Left lung (tissue), 10 donors: ENCODE measurements around the gene TRIM72. TPM values are rescaled to one million over a fixed set of nuclear protein-coding genes. Genes with fewer than 3 reads are reported as not detected.

ENCODE experiments used
- ATAC-seq: fragments of 200-7000 bp; cut with Tn5 transposase; one replicate; pipeline ENCODE4 v1.9.1; 2020; ENCODE audit warnings: moderate library complexity
- DNase-seq, 4 donors: peaks; one replicate each; pipeline ENCODE4 v3.0.0-alpha.2; 2013 to 2020
- H3K27ac ChIP-seq, 2 donors: fragments of 200-600 bp; sonication (generic) in 1 of 2; one replicate each; pipeline versions ENCODE4 v1.5.0 to v1.8.0; 2020 to 2021
- H3K27me3 ChIP-seq, 2 donors: fragments of 200-600 bp; sonication (generic) in 1 of 2; one replicate each; pipeline versions ENCODE4 v1.5.0 to v1.8.0; 2020 to 2021
- H3K36me3 ChIP-seq, 2 donors: fragments of 200-600 bp; sonication (generic) in 1 of 2; one replicate each; pipeline versions ENCODE4 v1.5.0 to v1.8.0; 2020 to 2021
- H3K4me1 ChIP-seq, 2 donors: fragments of 200-600 bp; one replicate each; pipeline ENCODE4 v1.8.0; 2021
- H3K4me3 ChIP-seq, 2 donors: fragments of 200-600 bp; sonication (generic) in 1 of 2; one replicate each; pipeline versions ENCODE4 v1.5.0 to v1.8.0; 2020 to 2021; ENCODE audit warnings: mild to moderate bottlenecking in 1 of 2
- H3K9me3 ChIP-seq, 2 donors: fragments of 200-600 bp; sonication (generic) in 1 of 2; one replicate each; pipeline versions ENCODE4 v1.5.0 to v1.8.0; 2020 to 2021
- intact Hi-C, 2 donors: fragments of 100-400 bp; cut with DNase I; formaldehyde crosslinking; loops; one replicate each; pipeline versions ENCODE4 v1.11.2 to v1.14.2; 2022
- polyA plus RNA-seq, 6 donors: library from polyadenylated mRNA; unstranded; fragments of 120-200 nt; gene quantifications; one replicate each; pipeline ENCODE4 v1.2.1, GENCODE V29; 2013; ENCODE audit not compliant: insufficient read length in 6 of 6
- total RNA-seq, 2 donors: library from RNA; stranded (reverse); fragmentation: NEBNext Ultra II Directional; extraction: Animal tissue kit (Norgen Biotek cat#: 25700); gene quantifications; one replicate each; pipeline ENCODE4 v1.2.1, GENCODE V29; 2021
- TF ChIP-seq, protein P1 (sequence below), 2 donors: fragments of 200-600 bp; sonication (generic) in 1 of 2; IDR thresholded peaks; one replicate each; pipeline versions ENCODE4 v1.5.0 to v1.8.0; 2021; ENCODE audit warnings: antibody characterized with exemption in 2 of 2
- donor health status: DM: no; HTN: yes; CAD: no.
- donor health status: DM: no; HTN: no; CAD: no.

Gene TRIM72
- total and polyA plus RNA-seq, 8 donors, result 0.06 to 0.24 (median 0.17) TPM

DNA sequence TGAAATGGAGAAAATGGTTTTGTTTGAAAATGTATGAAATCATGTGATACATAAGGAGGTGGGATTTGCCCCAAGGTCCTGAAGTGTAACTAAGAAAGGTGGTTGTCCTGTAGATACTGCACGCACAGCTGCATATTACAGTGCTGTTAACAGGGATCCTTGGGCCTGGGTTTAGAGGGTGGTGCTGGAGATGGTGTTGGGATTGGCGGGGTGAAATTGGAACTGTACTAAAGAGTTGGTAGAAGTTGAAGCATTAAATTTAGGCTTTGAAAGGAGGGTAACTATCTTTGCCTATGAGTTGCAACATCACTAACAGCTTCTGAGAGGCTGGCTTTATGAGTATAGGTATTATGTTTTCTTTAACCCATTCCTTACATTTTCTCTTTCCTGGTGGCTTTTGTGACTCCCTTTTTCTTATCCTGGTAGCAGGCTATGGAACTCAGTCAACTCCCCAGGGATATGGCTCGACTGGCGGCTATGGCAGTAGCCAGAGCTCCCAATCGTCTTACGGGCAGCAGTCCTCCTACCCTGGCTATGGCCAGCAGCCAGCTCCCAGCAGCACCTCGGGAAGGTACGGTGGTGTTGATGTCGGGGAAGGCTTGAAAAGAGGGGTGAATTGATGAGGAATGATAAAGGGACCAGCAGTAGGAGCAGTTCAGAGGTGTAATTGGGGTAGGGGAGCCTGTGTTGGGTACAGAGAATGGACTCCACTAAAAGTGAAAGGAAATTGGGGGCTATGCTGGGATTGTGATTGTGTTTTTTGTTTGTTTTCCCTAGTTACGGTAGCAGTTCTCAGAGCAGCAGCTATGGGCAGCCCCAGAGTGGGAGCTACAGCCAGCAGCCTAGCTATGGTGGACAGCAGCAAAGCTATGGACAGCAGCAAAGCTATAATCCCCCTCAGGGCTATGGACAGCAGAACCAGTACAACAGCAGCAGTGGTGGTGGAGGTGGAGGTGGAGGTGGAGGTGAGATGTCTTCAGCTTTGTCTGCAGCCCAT is 30.2 kb upstream of the TRIM72 start:
- H3K4me1 ChIP-seq, result peaks cover 21 to 65% of the 10 kb centered on the region in 2 donors
- TF ChIP-seq, protein P1, sequence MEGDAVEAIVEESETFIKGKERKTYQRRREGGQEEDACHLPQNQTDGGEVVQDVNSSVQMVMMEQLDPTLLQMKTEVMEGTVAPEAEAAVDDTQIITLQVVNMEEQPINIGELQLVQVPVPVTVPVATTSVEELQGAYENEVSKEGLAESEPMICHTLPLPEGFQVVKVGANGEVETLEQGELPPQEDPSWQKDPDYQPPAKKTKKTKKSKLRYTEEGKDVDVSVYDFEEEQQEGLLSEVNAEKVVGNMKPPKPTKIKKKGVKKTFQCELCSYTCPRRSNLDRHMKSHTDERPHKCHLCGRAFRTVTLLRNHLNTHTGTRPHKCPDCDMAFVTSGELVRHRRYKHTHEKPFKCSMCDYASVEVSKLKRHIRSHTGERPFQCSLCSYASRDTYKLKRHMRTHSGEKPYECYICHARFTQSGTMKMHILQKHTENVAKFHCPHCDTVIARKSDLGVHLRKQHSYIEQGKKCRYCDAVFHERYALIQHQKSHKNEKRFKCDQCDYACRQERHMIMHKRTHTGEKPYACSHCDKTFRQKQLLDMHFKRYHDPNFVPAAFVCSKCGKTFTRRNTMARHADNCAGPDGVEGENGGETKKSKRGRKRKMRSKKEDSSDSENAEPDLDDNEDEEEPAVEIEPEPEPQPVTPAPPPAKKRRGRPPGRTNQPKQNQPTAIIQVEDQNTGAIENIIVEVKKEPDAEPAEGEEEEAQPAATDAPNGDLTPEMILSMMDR (IDR thresholded peaks at IDR 0.05), result no peak

DNA sequence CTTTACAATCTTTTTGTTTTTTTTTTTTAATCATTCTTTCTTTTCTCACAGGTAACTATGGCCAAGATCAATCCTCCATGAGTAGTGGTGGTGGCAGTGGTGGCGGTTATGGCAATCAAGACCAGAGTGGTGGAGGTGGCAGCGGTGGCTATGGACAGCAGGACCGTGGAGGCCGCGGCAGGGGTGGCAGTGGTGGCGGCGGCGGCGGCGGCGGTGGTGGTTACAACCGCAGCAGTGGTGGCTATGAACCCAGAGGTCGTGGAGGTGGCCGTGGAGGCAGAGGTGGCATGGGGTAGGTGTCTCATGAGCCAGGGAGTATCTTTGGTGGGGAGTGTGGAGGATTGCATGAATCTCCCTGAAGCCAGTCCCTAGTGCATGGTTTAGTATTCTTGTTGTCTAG is 29.0 kb upstream of the TRIM72 start:
- Histone ChIP-seq H3K27me3 (no peaks in the 10 kb centered on the region), H3K4me1 (peaks cover 21 to 62% of the 10 kb centered on the region in 2 donors), H3K9me3 (no peaks in the 10 kb centered on the region), H3K4me3 (no peak overlapping the region), H3K36me3 (peaks cover 5 to 79% of the 10 kb centered on the region in 2 donors), H3K27ac (peak overlapping the region in 1 of 2 donors; percentile 74)
- intact Hi-C loops, result no loop called here
- ATAC-seq (no peak), DNase-seq (no peak)
- TF ChIP-seq, protein P1 (IDR thresholded peaks at IDR 0.05), result no peak

More for the DNA sequence above, 30.2 kb upstream of the TRIM72 start:
- no peaks in the 10 kb centered on the region for H3K27me3 ChIP-seq
- H3K9me3 ChIP-seq, result no peaks in the 10 kb centered on the region
- ATAC-seq, result no peak
- DNase-seq, result no peak
- H3K27ac ChIP-seq, result no peak overlapping the region
- intact Hi-C loops, result no loop called here
- peak overlapping the region in 1 of 2 donors; percentile 94 for H3K4me3 ChIP-seq
- H3K36me3 ChIP-seq, result peaks cover 5 to 68% of the 10 kb centered on the region in 2 donors

DNA sequence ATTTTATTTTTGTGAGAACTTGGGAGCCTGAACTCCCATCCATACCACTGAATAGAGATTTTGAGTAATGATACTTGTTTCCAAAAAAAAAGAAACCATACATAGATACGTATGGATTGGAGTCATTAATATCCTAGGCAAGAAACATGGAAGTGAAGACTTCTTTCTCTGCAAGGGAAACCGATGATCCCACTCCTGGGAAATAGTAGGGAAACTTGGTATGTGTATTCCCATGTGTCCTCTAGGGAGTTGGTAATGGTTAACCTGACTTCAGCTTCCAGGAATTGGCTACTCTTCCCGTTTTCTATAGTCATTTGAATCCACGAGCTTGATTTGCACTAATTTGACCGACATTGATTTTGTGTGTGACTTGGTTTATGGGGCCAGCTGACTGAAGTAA is 28.6 kb upstream of the TRIM72 start:
- peaks cover 5 to 84% of the 10 kb centered on the region in 2 donors for H3K36me3 ChIP-seq
- TF ChIP-seq, protein P1 (IDR thresholded peaks at IDR 0.05), result no peak
- intact Hi-C loops, result no loop called here
- ATAC-seq, result no peak
- no peaks in the 10 kb centered on the region for H3K9me3 ChIP-seq
- peak overlapping the region in 1 of 2 donors; percentile 74 for H3K27ac ChIP-seq
- no peaks in the 10 kb centered on the region for H3K27me3 ChIP-seq
- H3K4me3 ChIP-seq, result no peak overlapping the region
- peaks cover 21 to 62% of the 10 kb centered on the region in 2 donors for H3K4me1 ChIP-seq
- no peak for DNase-seq

DNA sequence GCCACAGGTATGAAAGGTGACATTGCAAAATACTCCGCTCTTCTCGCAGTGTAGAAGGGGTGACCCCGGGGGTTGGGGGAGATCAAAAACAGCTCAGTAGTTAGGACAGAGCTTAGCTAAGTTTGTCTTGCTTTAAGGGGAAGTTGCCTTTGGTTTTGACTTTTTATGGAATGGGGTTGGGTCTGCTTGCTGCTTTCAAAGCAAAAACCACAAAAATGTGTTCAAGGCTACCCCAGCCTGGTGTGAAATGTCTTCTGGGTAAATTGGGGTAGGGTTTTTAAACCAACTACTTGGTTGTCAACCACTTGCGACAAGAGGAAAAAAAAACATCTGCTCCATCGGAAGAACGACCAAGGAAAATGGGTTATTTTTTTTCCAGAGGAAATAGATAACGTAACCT is 27.7 kb upstream of the TRIM72 start:
- peak overlapping the region in 1 of 2 donors; percentile 74 for H3K27ac ChIP-seq
- DNase-seq (no peak), ATAC-seq (no peak)
- peaks cover 21 to 62% of the 10 kb centered on the region in 2 donors for H3K4me1 ChIP-seq
- TF ChIP-seq, protein P1 (IDR thresholded peaks at IDR 0.05), result no peak
- intact Hi-C loops, result no loop called here
- H3K27me3 ChIP-seq, result no peaks in the 10 kb centered on the region
- H3K4me3 ChIP-seq, result no peak overlapping the region
- H3K36me3 ChIP-seq, result peaks cover 5 to 92% of the 10 kb centered on the region in 2 donors
- H3K9me3 ChIP-seq, result no peaks in the 10 kb centered on the region
